Keratinocyte (primary cell): Measurements from ENCODE around the gene SORBS1.

ENCODE experiments used
- EZH2 ChIP-seq: IDR thresholded peaks from one replicate; pipeline ENCODE4 v1.6.1; 2012; ENCODE audit warnings: inconsistent platforms, mild to moderate bottlenecking, low read length, moderate library complexity
- TF ChIP-seq, protein P1 (sequence below), 3 experiments: IDR thresholded peaks in 1 of 3; conservative IDR thresholded peaks in 1 of 3; optimal IDR thresholded peaks in 1 of 3; 2 replicates in 2 of 3; 3 replicates in 1 of 3; pipeline versions ENCODE3 to v1.5.1; 2011; ENCODE audit warnings: low read length in 3 of 3, mild to moderate bottlenecking in 3 of 3, moderate library complexity in 2 of 3, control low read depth in 1 of 3, inconsistent platforms in 1 of 3; ENCODE audit not compliant: insufficient read depth in 2 of 3; ENCODE audit errors: extremely low read depth in 1 of 3

DNA sequence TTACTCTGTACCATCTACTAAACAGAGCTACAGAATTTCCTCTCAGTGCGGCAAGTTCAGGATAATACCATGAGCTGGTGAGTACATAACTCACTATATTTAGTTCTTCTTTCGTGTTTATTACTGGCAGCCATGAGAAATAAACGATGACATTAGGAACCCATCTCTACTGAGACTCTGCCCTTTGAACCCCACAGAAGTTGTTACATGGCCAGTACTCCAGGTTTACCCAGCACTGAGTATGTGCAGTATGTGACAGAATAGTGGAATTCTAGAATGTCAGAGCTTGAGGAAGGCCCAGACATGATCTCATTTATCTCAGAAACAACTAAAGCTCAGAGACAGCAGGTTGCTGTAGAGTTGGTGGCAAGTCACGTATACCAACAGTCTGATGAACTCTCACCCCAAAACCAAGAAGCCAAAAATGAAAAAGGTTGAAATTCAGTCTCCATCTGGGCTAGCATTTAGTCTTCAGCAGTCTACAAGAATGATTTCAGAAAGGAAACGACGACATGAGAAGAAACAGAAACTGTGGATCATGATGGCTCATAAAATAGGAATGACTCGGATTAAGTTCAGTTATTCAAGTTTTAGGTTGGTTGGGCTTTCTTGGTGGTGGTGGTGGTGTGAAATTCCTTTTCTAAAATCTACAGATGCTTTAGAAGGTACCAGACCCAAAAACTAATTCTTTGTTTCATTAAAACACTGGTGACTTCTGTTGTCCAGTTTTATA is 78.5 kb downstream of the SORBS1 start:
- TF ChIP-seq, protein P1, sequence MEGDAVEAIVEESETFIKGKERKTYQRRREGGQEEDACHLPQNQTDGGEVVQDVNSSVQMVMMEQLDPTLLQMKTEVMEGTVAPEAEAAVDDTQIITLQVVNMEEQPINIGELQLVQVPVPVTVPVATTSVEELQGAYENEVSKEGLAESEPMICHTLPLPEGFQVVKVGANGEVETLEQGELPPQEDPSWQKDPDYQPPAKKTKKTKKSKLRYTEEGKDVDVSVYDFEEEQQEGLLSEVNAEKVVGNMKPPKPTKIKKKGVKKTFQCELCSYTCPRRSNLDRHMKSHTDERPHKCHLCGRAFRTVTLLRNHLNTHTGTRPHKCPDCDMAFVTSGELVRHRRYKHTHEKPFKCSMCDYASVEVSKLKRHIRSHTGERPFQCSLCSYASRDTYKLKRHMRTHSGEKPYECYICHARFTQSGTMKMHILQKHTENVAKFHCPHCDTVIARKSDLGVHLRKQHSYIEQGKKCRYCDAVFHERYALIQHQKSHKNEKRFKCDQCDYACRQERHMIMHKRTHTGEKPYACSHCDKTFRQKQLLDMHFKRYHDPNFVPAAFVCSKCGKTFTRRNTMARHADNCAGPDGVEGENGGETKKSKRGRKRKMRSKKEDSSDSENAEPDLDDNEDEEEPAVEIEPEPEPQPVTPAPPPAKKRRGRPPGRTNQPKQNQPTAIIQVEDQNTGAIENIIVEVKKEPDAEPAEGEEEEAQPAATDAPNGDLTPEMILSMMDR (optimal IDR thresholded peaks at IDR 0.05 in 1 of 3, IDR thresholded peaks at IDR 0.05 in 1 of 3, conservative IDR thresholded peaks at IDR 0.05 in 1 of 3; ENCODE audit: extremely low read depth in 1 of 3, insufficient read depth in 2 of 3, low read length in 3 of 3) = no peak
- no peak for TF ChIP-seq EZH2
